T-helper 1 cell treated with Interleukin-12 subunit alpha and Interleukin-12 subunit beta and Interleukin-4 antibody, amounts not matched to agents 30 μg/mL and 1 μg/mL, for 36 hours (primary cell): ENCODE measurements around the gene CCDC102B.

Source experiments
- H3K27ac Mint-ChIP-seq: one replicate; pipeline ENCODE4 v1.8.0; 2021; ENCODE audit warnings: mild to moderate bottlenecking, mixed read lengths
- H3K27me3 Mint-ChIP-seq: one replicate; pipeline ENCODE4 v1.8.0; 2021; ENCODE audit warnings: low read depth, mixed read lengths
- H3K36me3 Mint-ChIP-seq: one replicate; pipeline ENCODE4 v1.8.0; 2021; ENCODE audit warnings: low read depth, mixed read lengths
- H3K4me1 Mint-ChIP-seq: one replicate; pipeline ENCODE4 v1.8.0; 2021; ENCODE audit warnings: low read depth, mixed read lengths
- H3K4me3 Mint-ChIP-seq: one replicate; pipeline ENCODE4 v1.8.0; 2021; ENCODE audit warnings: mild to moderate bottlenecking, moderate library complexity, mixed read lengths
- H3K9me3 Mint-ChIP-seq: one replicate; pipeline ENCODE4 v1.8.0; 2021; ENCODE audit warnings: mixed read lengths

The CCDC102B gene

GRCh38 chr18:68793951-68794350 is 3.9 kb upstream of the CCDC102B start:
- Mint-ChIP-seq H3K4me3 (no peak overlapping the region), H3K36me3 (no peaks in the 10 kb centered on the region), H3K9me3 (no peaks in the 10 kb centered on the region), H3K27ac (no peak overlapping the region), H3K27me3 (no peaks in the 10 kb centered on the region), H3K4me1 (no peaks in the 10 kb centered on the region)

- no peaks in the 10 kb centered on the region for H3K27me3 Mint-ChIP-seq
- H3K9me3 Mint-ChIP-seq = no peaks in the 10 kb centered on the region
- H3K4me3 Mint-ChIP-seq = no peak overlapping the region
- no peak overlapping the region for H3K27ac Mint-ChIP-seq
- H3K36me3 Mint-ChIP-seq = no peaks in the 10 kb centered on the region
- no peaks in the 10 kb centered on the region for H3K4me1 Mint-ChIP-seq
Measured at GRCh38 chr18:68796936-68797690, 767 bp upstream of the CCDC102B start.

- Mint-ChIP-seq H3K27me3 (no peaks in the 10 kb centered on the region), H3K27ac (no peak overlapping the region), H3K4me1 (no peaks in the 10 kb centered on the region), H3K36me3 (no peaks in the 10 kb centered on the region), H3K9me3 (no peaks in the 10 kb centered on the region), H3K4me3 (no peak overlapping the region)
Measured at GRCh38 chr18:68800075-68800474, 2.2 kb downstream of the CCDC102B start.

GRCh38 chr18:68803356-68803755 is 5.5 kb downstream of the CCDC102B start:
- no peaks in the 10 kb centered on the region for H3K36me3 Mint-ChIP-seq
- H3K27ac Mint-ChIP-seq = no peak overlapping the region
- H3K9me3 Mint-ChIP-seq = no peaks in the 10 kb centered on the region
- no peaks in the 10 kb centered on the region for H3K27me3 Mint-ChIP-seq
- no peak overlapping the region for H3K4me3 Mint-ChIP-seq
- H3K4me1 Mint-ChIP-seq = no peaks in the 10 kb centered on the region

GRCh38 chr18:68817584-68817983 is 19.7 kb downstream of the CCDC102B start:
- Mint-ChIP-seq H3K27ac (no peak overlapping the region), H3K4me3 (no peak overlapping the region), H3K36me3 (no peaks in the 10 kb centered on the region), H3K4me1 (no peaks in the 10 kb centered on the region), H3K9me3 (no peaks in the 10 kb centered on the region), H3K27me3 (no peaks in the 10 kb centered on the region)

GRCh38 chr18:68818584-68818983 is 20.7 kb downstream of the CCDC102B start:
- no peaks in the 10 kb centered on the region for H3K27me3 Mint-ChIP-seq
- no peak overlapping the region for H3K4me3 Mint-ChIP-seq
- H3K36me3 Mint-ChIP-seq = no peaks in the 10 kb centered on the region
- H3K9me3 Mint-ChIP-seq = no peaks in the 10 kb centered on the region
- H3K4me1 Mint-ChIP-seq = no peaks in the 10 kb centered on the region
- no peak overlapping the region for H3K27ac Mint-ChIP-seq

GRCh38 chr18:68822926-68823325 is 25.0 kb downstream of the CCDC102B start:
- H3K27ac Mint-ChIP-seq = no peak overlapping the region
- no peaks in the 10 kb centered on the region for H3K36me3 Mint-ChIP-seq
- no peak overlapping the region for H3K4me3 Mint-ChIP-seq
- H3K9me3 Mint-ChIP-seq = no peaks in the 10 kb centered on the region
- no peaks in the 10 kb centered on the region for H3K4me1 Mint-ChIP-seq
- H3K27me3 Mint-ChIP-seq = no peaks in the 10 kb centered on the region

GRCh38 chr18:68826121-68826520 is 28.2 kb downstream of the CCDC102B start:
- Mint-ChIP-seq H3K4me1 (no peaks in the 10 kb centered on the region), H3K9me3 (no peaks in the 10 kb centered on the region), H3K36me3 (no peaks in the 10 kb centered on the region), H3K4me3 (no peak overlapping the region), H3K27ac (no peak overlapping the region), H3K27me3 (no peaks in the 10 kb centered on the region)

- Mint-ChIP-seq H3K27ac (no peak overlapping the region), H3K27me3 (no peaks in the 10 kb centered on the region), H3K36me3 (no peaks in the 10 kb centered on the region), H3K9me3 (no peaks in the 10 kb centered on the region), H3K4me1 (no peaks in the 10 kb centered on the region), H3K4me3 (no peak overlapping the region)
Measured at GRCh38 chr18:68830256-68831045, 32.6 kb downstream of the CCDC102B start.

GRCh38 chr18:68833756-68834155 is 35.9 kb downstream of the CCDC102B start:
- H3K36me3 Mint-ChIP-seq = no peaks in the 10 kb centered on the region
- H3K27ac Mint-ChIP-seq = no peak overlapping the region
- no peaks in the 10 kb centered on the region for H3K9me3 Mint-ChIP-seq
- H3K4me1 Mint-ChIP-seq = no peaks in the 10 kb centered on the region
- H3K4me3 Mint-ChIP-seq = no peak overlapping the region
- H3K27me3 Mint-ChIP-seq = no peaks in the 10 kb centered on the region

GRCh38 chr18:68837665-68838451 is 40.0 kb downstream of the CCDC102B start:
- Mint-ChIP-seq H3K27me3 (no peaks in the 10 kb centered on the region), H3K27ac (no peak overlapping the region), H3K4me3 (no peak overlapping the region), H3K9me3 (no peaks in the 10 kb centered on the region), H3K4me1 (no peaks in the 10 kb centered on the region), H3K36me3 (no peaks in the 10 kb centered on the region)

GRCh38 chr18:68839701-68840100 is 41.8 kb downstream of the CCDC102B start:
- H3K27ac Mint-ChIP-seq = no peak overlapping the region
- H3K9me3 Mint-ChIP-seq = no peaks in the 10 kb centered on the region
- H3K4me1 Mint-ChIP-seq = no peaks in the 10 kb centered on the region
- H3K36me3 Mint-ChIP-seq = no peaks in the 10 kb centered on the region
- no peaks in the 10 kb centered on the region for H3K27me3 Mint-ChIP-seq
- no peak overlapping the region for H3K4me3 Mint-ChIP-seq

- Mint-ChIP-seq H3K4me3 (no peak overlapping the region), H3K27ac (no peak overlapping the region), H3K36me3 (no peaks in the 10 kb centered on the region), H3K27me3 (no peaks in the 10 kb centered on the region), H3K9me3 (no peaks in the 10 kb centered on the region), H3K4me1 (no peaks in the 10 kb centered on the region)
Measured at GRCh38 chr18:68840554-68841263, 42.8 kb downstream of the CCDC102B start.

- Mint-ChIP-seq H3K4me3 (no peak overlapping the region), H3K4me1 (no peaks in the 10 kb centered on the region), H3K27ac (no peak overlapping the region), H3K9me3 (no peaks in the 10 kb centered on the region), H3K36me3 (no peaks in the 10 kb centered on the region), H3K27me3 (no peaks in the 10 kb centered on the region)
Measured at GRCh38 chr18:68841301-68841700, 43.4 kb downstream of the CCDC102B start.
